HG03060 (cell line): ENCODE results near the gene CARD11.

Source experiments
- ATAC-seq: cut with Tn5 transposase; IDR thresholded peaks from one replicate; pipeline ENCODE4 v1.9.1; 2021; ENCODE audit warnings: low read depth, moderate number of reproducible peaks; ENCODE audit not compliant: unreplicated experiment

The CARD11 gene

DNA sequence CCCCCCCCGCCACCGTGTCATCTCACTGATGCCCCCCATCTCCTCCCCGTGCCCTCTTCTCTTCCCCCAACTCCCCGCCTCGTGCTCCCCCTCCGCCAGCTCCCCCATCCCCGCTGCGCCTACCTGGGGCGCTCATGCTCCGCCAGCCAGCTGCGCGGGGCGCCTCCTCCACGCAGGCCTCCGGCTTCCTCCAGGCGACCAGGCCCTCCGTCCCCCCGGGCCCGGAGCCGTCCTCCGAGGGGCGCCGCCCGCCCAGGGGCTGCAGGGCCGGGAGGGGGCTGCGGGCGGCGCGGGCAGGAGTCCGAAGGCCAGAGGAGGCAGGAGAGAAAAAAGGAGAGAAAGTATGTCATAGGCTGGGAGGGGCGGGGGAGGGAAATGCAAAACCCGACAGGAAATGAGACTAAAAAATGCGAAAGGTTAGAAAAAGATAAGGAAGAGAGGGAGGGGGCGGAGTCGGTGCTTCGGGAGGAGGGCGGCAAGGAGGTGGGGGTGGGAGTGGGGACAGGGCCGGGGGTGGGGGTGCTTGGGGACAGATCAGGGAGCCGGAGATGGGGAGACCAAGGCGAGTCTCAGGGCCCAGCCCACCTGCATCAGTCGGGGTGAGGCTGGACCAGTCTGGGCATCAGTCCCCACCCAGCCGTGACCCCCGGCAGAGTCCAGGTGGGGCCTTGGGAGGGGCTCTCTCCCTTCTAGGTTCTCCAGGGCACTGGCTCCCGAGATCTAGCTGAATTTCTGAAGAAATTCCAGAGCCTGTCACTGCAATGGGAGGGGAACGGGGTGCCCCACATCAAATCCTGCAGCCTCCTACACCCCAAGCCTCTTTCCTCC lies at the start of gene CARD11:
TSS of gene CARD11 (minus strand) at position 324 of the 828 bp plus-strand sequence. CDS start 85,361 bp downstream, outside the sequence.
- ATAC-seq, result no peak

DNA sequence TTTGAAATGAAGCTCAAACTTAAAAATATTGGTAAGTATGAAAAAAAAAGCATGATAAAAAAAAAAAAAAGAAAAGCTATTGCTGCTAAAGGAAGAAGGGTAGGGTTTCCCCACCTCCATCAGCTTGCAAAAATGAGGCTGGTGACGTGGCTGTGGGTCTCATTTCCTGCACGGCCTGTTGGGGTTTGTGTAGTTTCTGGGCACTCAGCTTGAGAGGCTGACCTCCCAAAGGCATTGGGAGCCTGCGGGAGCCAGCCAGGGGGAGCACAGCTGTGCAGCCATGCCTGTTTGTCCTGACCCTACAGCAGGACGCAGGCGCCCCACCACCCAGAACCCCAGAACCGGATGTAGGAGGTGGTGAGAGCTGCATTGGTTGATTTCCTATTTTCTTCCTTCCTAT lies 48.8 kb upstream of the CARD11 start:
- peak; percentile 51 for ATAC-seq

DNA sequence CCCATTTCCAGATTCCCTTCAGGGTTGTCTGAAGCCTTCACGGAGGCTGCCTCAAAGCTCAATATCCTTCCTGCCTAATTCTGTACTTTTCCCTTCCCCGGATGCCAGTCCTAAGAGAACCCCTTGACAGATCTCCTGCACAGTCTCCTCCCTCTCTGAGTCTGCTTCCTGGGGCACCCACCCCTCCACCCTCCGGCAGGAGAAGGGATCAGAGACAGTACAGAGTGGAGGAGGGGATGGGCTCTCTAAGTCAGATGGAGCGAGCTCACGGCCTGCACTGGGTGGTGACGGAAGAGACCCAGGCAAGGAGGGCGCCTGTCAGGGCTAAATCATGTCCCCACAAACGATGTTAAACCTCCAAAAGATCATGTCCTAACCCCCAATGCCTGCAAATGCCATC lies 48.0 kb upstream of the CARD11 start:
- no peak for ATAC-seq

DNA sequence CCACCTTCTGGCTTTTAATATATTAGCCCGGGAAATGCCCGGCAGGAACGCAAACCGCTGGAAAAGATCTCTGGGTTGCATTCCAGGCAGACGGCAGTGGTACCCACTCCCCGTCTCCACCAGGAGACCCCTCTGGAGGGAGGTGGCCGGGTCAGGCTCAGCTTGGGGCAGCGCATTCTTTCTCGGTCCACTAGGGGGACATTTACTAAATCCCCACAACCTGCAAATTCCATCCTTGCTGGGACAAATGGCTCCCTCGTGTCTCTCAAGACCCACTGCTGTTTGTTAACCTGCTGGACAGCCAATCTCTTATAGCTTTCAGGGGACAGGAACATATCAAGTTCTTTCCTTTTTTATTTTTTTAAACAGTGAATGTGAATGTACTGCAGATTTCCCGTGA lies 45.8 kb upstream of the CARD11 start:
- no peak for ATAC-seq

DNA sequence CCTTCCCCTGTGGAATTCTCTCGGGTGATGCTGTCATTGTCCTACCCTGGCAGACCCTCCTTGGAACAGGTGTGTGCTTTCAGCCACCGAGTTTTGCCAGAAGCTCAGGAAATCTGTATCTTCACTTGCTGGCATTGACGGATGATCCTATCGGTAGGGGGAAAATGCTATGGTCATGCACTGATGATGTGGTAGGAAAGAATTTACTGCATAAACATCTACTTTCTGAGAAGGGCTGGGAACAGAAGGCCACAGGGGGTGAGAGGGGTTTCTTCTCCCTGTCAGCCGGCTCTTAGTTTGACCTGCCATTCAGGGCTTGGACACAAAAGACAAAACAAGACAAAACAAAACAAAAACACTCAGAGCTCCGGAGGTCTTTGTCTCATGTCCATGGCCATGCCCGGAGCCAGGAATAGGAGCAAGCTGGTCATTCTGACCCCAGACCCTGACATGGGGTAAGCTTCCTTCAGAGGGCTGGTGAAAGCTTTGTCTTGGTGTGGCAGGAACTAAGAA lies 43.6 kb upstream of the CARD11 start:
- ATAC-seq, result no peak

DNA sequence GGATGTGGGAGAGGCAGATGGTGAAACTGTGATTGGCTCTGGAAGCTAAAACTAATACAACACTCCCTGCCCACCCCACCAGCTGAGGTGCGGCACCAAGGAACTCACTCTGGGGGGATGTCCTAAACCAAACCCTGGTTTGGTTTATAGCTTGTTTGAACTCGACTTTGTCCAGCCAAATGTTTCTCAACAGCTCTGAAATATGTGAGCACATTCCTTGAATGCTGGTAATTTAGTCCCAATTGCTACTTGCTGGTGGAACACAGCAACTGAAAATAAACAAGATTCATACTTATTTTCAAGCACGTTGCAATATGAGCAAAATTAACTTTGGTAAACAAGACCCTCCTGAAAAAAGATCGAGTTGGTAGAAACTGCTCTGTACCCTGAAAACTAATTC lies 39.7 kb upstream of the CARD11 start:
- ATAC-seq, result no peak

DNA sequence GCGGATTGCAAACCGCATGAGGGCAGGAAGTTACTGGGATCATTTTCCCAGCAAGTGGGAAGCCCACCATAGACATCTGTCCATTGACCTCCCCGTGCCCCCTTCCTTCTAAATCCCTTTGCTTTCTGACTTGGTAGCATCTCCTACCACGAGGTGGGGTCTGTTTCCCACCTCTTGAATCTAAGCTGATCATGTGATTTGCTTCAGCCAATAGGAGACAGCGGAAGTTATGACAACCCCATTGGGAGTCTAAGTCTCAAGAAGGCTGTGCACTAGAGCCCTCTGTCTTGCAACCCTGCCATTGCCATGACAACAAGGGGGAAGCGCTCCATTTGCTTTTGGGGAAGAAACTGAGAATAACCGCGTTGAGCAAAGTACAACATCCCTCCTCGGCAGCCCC lies 39.2 kb upstream of the CARD11 start:
- ATAC-seq, result no peak

DNA sequence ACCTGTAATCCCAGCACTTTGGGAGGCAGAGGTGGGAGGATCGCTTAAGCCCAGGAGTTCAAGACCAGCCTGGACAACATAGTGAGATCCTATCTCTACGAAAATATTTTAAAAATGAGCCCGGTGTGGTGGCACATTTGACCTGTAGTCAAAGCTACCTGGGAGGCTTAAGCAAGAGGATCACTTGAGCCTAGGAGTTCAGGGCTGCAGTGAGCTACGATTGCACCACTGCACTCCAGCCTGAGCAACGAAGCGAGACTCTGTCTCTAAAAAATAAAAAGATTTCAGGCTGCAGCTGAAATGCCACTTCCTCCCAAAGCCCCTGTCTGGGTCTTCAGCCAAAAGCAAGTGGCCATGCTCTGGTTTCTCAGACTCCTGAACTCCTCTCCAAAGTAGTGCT lies 38.7 kb upstream of the CARD11 start:
- ATAC-seq, result no peak

DNA sequence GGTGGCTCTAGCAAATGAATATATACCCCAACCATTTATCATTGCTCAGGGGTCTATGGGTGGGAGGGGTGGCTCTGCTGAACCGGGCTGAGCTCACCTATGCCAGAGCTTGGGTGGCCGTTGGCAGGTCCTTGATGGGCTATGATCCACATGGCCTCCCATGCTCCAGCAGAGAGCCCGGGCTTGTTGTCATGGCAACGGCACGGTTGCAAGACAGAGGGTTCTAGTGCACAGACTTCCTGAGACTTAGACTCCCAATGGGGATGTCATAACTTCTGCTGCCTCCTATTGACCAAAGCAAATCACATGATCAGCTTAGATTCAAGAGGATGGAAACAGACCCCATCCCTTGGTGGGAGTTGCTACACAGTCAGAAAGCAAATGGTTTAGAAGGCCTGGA lies 36.4 kb upstream of the CARD11 start:
- ATAC-seq, result no peak

DNA sequence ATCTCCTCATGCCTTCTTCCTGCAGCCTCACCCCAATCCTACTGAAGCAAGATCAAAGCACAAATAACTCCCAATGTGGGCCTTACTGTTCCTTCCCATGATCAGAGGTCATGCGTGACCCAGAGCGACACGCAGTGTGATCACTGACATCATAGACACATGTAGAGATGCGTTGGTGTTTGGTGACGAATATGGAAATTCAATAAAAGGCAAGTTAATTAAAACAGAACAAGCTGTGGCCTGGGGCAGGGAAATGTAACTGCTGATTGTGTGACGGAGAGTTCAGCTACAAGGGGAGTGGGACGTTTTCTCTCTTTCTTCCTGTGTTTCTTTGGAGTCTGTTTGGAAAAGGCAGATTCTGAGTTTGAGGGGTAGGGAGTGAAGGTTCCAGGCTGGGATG lies 34.8 kb upstream of the CARD11 start:
- no peak for ATAC-seq

DNA sequence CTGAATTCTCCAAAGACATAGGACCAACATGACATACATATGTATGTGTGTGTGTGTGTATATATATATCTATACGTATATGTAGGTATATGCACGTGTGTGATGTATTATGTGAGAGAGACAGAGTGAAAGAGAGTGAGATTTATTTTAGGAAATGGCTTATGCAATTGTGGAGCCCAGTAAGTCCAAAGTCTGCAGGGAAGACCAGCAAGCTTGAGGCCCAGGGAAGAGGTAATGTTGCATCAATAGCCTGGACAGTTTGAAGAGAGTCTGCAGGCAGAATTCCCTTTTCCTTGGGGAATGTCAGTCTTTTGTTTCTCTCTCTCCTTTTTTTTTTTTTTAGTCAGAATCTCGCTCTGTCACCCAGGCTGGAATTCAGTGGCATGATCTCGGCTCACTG lies 33.0 kb upstream of the CARD11 start:
- ATAC-seq, result no peak

DNA sequence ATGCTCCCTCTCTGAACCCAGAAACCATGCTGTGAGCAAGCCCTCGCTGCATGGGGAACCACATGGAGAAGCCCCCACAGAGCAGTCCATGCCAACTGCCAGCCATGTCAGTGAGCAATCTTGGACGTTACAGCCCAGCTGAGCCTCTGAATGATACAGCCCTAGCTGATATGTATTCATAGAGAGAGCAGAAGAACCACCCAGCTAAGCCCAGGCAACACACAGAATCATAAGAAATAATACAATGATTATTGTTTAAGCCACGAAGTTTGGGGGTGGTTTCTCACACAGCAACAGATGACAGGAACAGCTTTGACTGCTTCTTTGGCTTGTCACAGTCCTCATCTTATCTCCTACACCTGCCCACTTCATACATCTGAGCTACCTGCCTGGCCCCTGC lies 32.5 kb upstream of the CARD11 start:
- ATAC-seq, result no peak

DNA sequence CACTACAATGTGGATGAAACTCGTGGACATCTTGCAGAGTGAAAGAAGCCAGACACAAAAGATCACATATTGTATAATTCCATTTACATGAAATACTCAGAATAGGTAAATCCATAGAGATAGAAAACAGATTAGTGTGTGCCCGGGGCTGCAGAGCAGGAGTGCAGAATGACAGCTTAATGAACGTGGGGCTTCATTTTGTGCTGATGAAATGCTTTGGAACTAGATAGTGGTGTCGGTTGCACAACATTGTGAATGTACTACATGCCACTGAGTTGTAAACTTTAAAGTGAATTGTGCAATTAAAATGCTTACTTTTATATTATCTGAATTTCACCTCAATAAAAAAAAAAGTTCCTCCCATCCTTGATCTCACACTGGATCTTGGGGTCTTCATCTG lies 31.8 kb upstream of the CARD11 start:
- ATAC-seq, result no peak

DNA sequence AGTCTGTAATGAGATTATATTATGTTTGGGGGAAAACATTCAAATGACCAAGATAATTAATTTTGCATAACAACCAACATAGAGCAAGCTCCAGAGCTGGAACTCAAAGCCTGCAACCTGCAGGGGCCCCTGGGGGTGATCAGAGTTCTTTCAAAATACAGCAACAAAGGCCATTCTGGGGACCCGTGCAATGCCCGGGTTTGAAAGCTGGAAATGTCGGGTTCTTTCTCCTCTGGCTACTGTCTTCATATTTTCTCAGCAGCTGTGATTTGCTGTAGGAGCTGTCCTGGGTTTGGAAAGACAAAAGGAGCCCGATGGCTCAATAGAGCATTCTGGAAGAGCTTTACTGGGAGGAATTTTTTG lies 30.8 kb upstream of the CARD11 start:
- ATAC-seq, result no peak

DNA sequence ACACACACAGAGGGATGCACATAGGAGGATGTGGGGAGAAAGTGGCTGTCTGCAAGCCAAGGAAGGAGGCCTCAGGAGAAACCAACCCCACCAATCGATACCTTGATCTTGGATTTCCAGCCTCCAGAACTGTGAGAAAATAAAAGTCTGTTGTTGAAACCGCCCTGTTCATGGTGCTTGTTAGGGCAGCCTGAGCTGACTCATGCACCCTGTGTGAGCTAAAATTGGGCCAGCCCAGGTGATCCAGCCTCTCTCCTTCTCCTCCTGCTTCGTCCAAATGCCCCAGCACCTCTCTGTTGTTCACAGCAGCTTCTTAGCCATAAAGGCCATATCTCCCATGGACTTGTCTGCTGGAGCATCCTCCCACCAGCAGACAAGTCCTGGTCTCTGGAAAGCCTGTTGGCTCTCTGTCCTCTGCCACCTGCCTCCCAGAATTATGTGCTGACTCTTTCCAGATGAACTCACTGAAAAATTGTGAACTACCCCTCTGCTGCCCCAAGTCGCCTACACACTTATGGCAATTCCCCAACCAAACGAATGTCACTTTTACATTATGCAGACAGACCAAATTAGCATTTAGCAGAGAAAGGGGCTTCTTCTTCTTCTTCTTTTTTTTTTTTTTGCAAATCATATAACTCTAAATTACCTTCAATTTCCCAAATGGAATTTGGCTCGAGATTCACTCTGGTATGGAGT lies 30.2 kb upstream of the CARD11 start:
- ATAC-seq, result no peak

DNA sequence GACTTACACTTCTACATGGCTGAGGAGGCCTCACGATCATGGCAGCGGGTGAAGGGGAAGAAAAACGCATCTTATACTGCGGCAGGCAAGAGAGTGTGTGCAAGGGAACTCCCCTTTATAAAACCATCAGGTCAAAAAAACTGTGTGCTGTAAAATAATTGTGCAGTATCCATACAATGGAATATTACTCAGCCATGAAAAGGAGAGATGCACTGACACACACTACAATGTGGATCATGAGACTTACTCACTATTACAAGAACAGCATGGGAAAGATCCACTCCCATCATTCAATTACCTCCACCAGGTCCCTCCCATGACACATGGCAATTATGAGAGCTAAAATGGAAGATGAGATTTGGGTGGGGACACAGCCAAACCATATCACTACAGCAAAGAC lies 27.2 kb upstream of the CARD11 start:
- ATAC-seq, result no peak

DNA sequence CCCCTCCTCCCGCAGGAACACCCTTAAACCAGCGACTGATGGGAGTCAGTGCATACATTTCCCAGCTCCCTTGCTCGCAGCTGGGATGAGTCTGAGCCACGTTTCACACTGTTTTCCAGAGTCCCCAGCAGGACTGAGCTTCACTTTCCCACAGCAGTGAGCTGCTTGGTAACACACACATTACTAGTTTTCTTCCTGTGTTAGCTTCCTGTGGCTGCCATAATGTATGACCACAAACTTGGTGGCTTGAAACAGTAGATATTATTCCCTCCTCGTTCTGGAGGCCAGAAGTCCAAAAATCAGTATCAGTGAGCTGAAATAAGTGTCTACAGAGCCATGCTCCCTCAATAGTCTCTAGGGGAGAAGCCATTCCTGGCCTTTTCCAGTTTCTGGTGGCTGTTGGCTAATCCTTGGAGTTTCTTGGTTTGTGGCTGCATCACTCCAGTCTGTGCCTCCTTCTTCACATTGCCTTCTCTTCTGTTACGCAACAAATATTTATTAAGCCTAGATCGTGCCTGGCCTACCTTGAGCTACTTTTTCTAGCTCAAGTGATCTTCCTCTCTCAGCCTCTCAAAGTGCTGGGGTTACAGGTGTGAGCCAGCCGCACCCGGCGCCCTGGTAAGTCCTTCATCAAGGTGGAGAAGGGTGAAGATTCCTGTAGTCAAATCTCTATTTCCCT lies 26.2 kb upstream of the CARD11 start:
- no peak for ATAC-seq

DNA sequence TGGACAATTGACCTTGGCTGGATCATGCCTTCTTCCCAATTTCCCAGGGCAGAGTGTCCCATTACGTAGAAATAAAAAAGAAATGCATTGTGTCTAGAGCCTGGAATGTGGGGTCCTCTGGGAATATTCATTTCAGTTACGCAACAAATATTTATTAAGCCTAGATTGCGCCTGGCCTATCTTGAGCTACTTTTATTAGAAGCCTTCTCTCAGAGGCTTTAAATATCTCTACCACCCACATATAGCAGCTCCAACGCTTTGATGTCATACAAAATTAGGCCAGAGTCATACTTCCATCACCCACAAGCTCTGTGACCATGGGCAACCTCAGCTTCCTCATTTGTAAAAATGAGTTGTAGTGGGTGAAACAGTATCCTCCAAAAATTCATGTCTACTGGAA lies 24.9 kb upstream of the CARD11 start:
- no peak for ATAC-seq

DNA sequence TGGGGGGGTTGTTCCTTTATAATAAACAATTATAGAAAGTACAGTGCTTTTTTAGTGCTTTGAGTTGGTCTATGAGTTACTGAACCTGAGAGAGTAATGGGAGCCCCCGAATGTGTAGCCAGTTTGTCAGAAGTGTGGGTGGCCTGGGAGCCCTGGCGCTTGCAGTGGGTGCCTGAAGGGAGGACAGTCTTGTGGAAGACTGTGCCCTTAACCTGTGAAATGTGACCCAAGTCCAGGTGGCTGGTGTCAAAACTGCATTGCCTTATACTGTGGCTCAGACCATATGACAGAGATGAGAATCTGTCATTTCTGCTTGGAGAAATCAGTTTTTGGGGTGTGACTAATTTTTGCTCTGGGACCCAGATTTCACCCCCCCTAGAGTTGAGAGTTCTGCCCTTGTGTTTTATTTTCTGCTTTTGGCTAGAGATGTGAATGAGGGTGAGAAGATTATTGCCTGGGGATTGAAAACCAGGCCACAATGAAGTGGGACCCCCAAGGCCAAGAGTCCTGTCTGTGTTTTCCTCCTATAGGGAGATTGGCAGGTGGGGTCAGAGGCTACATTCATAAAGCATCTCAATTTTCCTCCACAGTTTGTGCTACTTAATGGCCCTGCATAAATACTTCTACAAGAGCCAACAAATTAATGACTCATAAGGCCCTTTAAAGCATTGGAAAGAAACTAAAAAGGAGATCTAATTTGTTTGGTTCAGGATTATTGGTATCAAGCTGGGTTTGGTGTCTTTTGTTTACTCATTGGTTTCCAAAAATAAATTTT lies 24.1 kb upstream of the CARD11 start:
- ATAC-seq, result peak; percentile 12

DNA sequence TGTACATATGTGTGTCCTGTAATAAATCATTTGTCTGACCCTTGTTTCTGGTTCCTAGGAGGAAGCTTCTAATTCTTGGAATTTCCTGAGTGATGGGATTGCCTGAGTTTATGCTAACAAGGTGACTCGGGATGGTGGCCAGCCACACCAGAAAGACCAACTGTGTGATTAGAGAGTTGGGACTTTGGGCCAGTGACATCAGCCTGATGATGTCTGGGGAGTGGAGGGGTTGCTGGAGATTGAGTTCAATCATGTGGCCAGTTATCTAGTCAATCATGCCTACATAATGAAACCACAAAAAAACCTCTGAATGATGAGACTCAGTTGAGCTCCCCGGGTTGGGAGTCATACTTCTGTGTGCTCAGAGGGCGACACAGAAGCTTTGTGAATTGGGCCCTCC lies 23.5 kb upstream of the CARD11 start:
- ATAC-seq, result peak; percentile 34

DNA sequence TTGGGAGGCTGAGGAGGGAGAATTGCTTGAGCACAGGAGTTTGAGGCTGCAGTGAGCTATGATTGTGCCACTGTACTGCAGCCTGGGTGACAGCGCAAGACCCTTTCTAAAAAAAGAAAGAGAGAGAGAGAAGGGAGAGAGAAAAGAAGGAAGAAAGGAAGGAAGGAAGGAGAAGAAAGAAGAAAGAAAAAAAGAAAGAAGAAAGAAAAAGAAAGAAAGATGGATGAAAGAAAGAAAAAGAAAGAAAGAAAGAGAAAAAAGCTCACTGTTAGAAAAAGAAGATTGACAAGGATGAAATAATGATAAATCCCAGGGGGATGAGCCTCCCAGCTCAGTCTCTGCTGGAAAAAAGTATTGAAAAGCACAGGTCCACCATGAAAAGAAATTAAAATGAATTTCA lies 22.8 kb upstream of the CARD11 start:
- ATAC-seq, result no peak
